Smooth muscle cell of the brain vasculature (primary cell): ENCODE data around the gene MGAT5.

Experiments used
- DNase-seq: peaks from one replicate; pipeline ENCODE4 v3.0.0-alpha.2; 2012; ENCODE audit warnings: low read depth, low spot score

Gene MGAT5

GRCh38 chr2:134333646-134334189 is 79.8 kb downstream of the MGAT5 start:
- DNase-seq: no peak

DNA sequence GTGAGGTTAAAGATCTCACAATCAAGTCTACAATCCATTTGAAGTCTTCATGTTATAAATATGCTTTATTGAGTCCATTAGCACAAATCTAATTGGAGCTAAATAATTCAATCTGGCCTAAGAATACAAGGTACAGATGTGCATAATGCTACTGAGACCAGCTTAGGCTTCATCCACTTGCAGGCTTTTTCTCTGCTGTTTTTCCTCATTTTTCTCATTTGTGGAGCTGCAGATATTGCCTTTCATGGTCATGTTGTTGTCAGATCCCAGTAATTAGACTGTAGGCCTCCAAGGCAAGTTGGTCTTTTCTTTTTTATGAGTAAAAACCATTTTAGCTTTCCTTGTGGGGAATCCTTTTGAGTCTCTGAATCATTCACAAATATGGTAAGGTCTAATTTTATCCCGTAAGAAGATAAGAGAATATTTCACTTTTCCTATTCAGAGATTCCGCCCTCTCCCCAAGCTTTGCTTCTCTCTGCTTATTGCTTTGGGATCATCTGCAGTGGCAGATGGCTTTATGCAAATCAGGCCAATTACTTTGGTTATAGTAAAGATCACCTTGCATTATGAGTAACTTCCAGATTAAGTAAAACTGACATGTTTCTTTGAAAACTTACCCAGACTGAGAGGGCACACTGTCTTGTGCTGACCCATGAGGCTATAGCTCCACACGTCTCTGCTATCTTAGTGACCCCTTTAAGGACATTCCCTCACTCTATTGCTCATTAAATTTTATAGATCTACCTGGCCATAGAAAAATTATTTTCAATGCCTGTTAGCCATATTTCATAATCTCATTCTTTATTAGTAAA is 80.9 kb downstream of the MGAT5 start:
- DNase-seq: no peak

GRCh38 chr2:134335601-134336000 is 81.7 kb downstream of the MGAT5 start:
- no peak for DNase-seq

DNA sequence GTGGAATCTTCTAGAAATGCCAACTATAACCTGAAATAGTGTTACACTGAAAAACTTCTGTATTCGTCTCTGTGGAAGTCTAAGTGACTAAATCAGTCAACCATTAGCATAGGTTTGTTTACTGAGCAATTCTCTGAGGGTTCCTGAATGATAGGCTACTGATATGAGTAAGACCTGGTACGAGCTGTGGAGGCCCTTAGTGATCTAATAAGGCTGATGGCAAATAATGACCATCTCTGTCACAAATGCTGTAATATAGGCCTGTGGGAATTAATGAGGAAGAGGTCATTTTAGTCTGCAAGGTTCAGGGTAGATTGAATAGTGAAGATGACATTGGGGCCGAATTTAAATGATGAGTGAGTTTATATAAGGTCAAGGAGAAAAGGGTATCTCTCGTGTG is 82.5 kb downstream of the MGAT5 start:
- no peak for DNase-seq

GRCh38 chr2:134336921-134337320 is 83.0 kb downstream of the MGAT5 start:
- DNase-seq: no peak

DNA sequence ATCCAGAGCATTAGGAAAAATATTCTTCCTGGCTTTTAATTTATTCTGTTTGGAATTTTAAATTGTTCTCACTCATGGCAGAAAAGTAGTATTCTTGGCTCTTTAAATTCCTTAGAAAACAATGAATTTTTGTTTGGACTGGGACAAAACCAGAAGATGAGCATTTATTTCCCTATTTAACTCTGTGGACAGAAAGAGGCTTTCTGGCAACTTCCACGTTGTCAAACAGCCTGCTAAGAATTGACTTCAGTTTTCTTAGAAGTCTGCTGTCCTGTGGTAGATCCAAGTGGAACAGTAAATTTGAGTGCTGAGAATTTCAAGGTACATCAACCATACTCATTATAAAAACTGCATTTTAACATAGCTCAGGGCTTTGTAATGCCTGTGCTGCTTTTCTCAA is 83.8 kb downstream of the MGAT5 start:
- no peak for DNase-seq

- no peak for DNase-seq
Observed at GRCh38 chr2:134338208-134338607, 84.3 kb downstream of the MGAT5 start.

GRCh38 chr2:134341476-134341875 is 87.6 kb downstream of the MGAT5 start:
- no peak for DNase-seq

DNA sequence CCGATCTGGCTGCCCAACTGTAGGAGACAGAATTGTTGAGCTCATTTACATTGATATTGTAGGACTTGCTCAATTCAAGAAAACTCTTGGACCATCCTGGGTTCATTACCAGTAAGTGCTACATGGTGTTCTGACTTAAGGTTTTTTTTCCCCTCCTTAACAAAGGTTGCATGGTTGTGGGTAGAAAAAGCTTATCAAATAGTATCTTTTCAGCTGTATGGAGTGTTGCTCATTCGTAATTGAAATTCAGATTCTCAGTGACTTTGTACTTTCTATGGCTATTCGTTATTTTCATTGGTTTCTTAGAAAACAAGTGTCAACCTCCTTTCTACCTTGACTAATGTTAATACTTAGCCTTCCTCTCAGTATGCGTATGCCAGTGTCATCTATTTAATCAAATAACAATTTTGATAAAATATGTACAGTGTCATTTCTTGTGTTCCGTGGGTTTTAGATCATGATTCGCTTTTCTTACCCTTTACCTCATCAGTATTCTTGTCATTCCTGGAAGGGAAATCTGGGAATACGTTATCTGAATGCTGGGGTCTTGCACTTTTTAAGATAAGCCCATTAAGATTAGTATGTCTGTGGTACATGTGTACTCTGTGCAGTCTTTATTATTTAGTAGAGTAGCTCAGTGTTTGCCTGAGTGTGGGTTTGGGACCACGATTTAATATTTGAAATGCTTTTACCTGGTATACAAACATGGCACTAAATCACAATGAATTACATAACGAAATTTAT is 91.3 kb downstream of the MGAT5 start:
- no peak for DNase-seq

DNA sequence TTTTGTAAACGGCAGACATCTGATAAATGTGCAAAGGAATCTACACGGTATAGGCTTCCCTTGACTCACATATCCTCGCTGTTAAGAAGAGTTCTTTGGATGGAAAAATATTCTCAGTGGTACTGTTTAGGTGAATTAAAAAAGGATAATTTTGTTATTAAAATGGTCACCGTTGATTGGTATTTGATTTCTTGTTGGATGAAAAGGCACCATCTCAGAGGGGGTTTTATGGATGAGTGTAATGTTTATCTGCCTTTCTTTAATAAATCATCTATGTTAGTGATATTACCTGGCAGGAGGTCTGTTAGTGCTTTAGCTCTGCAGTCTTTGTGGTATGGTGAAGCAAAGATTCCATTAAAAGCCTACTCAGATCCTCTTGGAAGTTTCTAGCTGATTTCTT is 92.3 kb downstream of the MGAT5 start:
- DNase-seq: no peak

DNA sequence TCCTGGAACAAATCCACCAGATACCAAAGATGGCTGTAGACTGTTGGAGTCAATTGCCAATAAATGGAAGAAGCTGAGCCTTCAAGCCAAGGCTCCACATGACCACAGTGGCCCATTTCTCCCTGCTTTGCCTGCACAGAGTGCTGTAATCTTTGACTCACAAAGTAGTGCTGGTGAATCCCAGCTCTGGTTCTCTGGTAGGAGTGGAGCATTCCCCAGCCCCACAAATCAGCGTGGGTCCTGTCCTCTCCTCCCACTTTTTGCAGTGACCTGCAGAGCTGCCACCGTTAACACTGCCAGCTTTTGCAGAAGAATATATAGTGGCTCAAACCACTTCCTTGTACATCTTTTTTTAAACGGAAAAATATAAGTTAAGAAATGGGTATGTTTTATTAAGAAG is 93.9 kb downstream of the MGAT5 start:
- DNase-seq: no peak

GRCh38 chr2:134348239-134348638 is 94.4 kb downstream of the MGAT5 start:
- no peak for DNase-seq

DNA sequence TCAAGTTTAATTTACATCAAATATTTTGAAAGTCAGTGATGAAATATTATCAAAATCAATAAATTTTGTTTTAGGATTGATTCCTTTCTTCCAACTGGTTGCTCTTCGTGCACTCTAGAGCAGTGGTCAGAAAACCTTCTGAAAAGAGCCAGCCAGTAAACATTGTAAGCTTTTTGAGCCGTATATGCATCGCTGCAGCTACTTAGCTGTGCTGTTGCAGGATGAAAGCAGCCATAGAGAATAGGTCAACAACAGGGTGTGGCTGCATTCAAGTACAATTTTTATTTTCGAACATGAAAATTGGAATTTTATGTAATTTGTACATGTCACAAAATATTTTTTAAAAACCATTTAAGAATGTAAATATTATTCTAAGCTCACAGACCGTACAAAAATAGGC is 94.9 kb downstream of the MGAT5 start:
- DNase-seq: no peak

DNA sequence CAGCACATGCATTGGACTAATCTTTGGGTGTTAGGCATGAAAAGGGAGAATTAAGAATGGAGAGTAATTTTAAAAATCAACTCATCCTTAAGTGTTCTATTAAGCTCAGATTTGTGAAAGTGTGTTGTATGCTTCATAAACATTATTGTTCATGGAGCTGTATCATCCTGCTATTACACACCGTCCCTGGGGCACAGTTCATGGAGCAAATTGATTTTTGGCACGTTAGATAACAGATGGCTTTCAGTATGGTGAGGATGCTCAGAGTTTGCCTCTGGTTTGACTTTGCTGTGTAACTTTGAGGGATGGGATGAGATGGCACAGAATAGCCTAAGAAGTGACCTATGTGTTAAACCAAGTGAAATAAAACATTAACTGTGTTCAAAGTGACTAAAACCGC is 97.1 kb downstream of the MGAT5 start:
- DNase-seq: no peak

- DNase-seq: no peak
Observed at GRCh38 chr2:134351899-134352298, 98.0 kb downstream of the MGAT5 start.

DNA sequence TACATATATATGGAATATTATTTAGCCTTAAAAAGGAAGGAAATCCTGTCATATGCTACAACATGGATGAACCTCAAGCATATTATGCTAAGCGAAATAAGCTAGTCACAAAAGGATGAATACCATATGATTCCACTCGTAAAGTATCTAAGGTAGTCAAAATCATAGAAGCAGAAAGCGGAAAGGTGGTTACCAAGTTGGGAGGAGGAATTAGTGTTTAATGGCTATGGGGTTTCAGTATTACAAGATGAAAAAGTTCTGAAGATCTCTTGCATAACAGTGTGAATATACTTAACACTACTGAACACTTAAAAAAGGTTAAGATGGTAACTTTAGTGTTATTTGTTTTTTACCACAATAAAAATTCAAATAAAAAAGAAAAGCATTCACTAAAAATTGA is 99.0 kb downstream of the MGAT5 start:
- DNase-seq: no peak

DNA sequence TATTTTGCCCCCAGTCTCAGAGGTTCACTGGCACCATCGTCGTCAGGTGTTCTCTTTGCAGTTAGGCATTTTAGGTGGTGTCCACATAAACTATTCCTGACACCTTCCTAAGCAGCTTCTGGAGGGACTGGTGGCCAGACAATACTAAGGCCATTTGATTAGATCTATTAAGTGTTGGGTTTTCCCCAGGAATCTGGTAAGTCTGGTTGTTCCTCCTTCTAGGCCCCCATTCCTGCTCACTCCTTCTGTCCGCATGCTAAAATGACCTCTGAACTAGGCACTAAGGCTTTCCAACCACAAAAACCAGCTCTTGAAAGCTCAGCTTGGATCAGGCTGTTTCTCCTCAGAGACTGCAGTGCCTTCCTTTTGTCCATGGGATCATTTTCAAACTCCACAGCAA is 100.7 kb downstream of the MGAT5 start:
- DNase-seq: no peak

DNA sequence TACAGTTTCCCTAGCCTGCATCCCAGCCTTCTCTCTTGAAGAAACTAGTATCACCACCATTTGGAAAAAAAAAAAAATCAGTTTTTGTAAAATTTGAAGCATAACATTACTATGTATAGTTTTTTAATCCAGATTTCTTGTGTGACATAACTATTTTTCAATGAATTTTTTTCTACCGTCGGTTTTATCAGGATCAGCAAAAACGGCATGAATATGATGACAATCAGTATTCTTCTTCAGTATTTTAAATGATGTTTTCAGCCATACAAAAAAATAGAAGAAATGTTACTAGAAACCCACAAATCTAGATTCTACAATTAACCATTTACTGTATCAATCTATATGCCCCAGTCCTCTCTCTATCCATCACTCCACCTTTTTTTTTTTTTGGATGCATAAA is 103.9 kb downstream of the MGAT5 start:
- no peak for DNase-seq

DNA sequence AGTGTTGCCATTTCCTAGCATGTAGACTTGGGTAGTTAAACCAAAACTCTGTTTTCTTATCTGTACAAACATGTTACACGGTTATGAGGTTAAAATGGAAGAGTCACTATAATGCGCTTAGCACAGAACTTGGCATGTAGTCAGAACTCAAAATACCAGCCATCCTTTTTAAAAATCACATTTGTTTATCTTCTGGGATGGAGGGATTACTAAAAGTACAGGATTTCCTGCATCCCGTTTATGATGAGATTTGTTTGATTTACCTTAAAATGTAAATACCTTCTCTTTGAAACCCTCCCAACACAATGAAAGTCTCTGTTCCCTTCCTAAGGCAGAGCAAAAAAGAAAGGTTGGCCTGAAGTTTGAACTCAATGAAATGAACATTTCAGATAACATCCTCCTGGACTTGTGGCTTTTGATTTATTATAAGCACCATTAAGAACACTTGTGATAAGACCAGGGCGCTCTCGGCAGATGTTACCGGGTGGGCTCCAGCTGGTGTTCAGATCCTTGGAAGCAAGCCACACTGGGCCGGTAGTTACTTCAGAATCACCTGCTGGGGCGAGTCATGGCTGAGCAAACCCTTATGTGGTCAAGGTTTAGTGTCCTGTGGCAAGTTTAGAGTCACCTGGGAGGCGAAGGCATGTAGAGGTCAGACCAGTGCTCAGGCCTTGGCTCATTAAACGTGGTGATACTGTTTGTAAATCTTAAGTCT is 105.7 kb downstream of the MGAT5 start:
- DNase-seq: no peak

- no peak for DNase-seq
Observed at GRCh38 chr2:134360745-134361487, 107.0 kb downstream of the MGAT5 start.

DNA sequence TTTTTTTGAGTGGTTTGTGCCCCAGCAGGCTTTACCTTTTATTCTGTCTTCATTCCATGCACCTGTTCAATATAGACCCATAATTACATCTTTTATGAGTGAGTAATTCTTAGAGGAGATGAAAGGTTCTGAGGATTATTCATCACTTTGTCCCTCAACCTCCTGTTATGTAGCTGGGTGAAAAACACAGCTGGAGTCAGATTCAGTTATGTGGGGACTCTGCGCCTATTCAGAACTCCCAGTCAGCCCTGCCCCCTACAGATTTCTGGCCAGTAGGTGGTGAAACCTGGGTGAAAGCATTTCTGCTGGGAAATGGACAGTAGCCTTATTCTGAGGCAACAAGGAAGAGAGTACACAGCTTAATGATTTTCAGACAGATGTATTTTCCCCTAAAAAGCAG is 107.8 kb downstream of the MGAT5 start:
- DNase-seq: no peak
